GM21723 (cell line): Measurements from ENCODE around the gene GMDS.

Experiments
- ATAC-seq: cut with Tn5 transposase; IDR thresholded peaks from one replicate; pipeline ENCODE4 v1.9.1; 2021; ENCODE audit warnings: mild to moderate bottlenecking, moderate library complexity; ENCODE audit not compliant: unreplicated experiment

Gene GMDS

DNA sequence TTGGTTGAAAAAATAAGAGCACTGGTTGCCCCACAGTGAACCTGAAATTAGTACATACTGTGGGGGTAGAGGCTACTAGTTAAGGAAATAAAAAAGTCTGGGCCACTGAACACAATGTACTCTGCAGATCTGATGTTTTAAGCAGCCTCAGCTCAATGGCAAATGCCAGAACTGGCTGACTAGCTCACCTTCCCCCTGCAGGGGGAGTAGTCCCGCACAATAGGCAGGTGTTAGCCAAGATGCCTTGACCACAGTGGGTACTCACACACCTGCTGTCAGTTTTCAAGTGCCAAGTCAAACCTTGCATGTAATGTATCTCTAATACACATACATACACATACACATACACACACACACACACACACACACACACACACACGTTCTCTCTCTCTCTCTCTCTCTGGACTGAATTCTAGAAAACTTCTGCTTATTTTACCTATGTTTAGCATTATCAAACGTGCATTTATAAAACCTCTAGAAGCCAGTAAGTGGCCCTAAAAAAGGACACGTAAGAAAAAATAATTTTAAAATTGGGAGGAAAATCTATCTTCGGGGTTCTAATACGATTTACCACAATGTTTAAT lies 36.1 kb downstream of the GMDS start:
- peak; percentile 81 for ATAC-seq

GRCh38 chr6:2208468-2208867 lies 36.9 kb downstream of the GMDS start:
- no peak for ATAC-seq

- no peak for ATAC-seq
Measured at GRCh38 chr6:2205396-2205795, 40.0 kb downstream of the GMDS start.

DNA sequence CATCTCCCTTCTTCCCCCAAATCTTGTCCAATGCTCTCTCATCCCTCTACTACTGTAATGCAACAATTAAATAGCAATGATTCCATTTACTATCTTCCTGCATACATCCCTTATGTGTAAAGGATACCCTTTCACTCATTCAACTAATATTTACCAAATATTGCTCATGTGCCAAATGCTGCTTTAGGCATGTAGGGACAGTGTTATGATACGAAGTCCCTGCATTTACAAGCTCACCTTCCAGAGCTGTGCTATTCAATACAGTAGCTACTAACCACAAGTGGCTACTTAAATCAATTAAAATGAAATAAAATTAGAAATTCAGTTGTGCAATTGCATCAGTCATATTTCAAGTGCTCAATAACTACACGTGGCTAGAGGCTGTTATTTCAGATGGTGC lies 41.1 kb downstream of the GMDS start:
- no peak for ATAC-seq

- no peak for ATAC-seq
Measured at GRCh38 chr6:2203264-2203663, 42.1 kb downstream of the GMDS start.

DNA sequence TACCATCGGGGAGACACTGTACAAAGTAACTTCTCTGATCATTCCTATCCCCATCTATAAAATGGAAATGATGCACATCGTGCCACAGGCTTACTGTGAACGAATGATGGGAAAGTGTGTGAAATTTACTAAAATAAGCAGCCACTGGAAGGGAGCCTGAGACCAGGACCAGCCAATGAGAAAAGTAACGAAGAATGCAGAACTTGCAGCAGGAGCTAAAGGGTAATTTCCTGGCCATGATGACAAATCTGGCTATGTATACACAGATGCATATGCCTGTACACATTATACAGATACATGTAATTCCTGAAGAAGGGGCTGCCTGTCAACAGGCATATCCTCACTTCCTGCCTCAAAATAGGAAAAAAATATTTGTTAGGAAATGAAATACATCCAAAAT lies 47.4 kb downstream of the GMDS start:
- no peak for ATAC-seq

DNA sequence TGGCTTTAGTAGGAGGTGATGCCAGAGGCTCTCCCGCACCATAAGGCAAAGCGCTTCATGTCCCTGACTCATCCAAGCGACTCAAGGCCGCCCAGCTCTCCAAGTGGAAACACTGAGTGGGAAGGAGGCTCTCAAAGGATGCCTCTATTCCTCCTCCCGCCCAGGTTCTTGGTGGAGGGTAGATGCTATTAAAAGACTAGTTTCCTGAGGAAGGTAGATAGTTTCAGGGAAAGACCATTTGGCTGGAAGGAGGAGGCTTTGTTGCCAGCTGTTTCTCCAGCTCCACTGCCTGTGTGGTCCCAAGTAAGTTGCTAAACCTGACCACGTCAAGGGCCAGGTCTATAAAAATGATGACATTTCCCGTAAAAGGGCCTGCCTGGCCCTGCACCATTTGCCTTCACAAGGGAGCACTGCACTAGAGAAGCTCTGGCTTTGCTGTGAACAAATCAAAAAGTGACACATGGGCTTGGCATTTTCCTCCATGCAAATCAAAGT lies 48.2 kb downstream of the GMDS start:
- ATAC-seq: no peak

GRCh38 chr6:2196079-2196679 lies 49.2 kb downstream of the GMDS start:
- ATAC-seq: no peak

DNA sequence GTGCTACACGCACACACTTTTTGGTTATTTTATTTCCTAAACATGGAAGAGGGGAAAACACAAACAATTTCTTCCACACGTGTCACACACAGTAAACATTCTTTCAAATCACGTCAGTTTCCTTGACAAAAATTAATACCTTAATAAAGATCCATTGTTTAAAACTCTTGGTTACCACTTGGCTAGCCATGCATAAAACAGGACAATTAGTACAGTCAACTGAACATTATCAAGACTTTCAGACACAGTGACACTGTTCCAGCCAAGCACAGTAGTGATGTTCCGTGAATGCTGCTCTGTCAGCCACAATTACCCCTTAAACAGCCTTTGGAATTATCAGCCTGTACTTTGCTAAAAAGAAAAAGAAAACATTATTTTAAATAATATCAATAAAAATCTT lies 50.8 kb downstream of the GMDS start:
- ATAC-seq: no peak

GRCh38 chr6:2193931-2194330 lies 51.5 kb downstream of the GMDS start:
- no peak for ATAC-seq

- ATAC-seq: no peak
Measured at GRCh38 chr6:2192976-2193375, 52.4 kb downstream of the GMDS start.

- ATAC-seq: no peak
Measured at GRCh38 chr6:2191390-2191740, 54.0 kb downstream of the GMDS start.

DNA sequence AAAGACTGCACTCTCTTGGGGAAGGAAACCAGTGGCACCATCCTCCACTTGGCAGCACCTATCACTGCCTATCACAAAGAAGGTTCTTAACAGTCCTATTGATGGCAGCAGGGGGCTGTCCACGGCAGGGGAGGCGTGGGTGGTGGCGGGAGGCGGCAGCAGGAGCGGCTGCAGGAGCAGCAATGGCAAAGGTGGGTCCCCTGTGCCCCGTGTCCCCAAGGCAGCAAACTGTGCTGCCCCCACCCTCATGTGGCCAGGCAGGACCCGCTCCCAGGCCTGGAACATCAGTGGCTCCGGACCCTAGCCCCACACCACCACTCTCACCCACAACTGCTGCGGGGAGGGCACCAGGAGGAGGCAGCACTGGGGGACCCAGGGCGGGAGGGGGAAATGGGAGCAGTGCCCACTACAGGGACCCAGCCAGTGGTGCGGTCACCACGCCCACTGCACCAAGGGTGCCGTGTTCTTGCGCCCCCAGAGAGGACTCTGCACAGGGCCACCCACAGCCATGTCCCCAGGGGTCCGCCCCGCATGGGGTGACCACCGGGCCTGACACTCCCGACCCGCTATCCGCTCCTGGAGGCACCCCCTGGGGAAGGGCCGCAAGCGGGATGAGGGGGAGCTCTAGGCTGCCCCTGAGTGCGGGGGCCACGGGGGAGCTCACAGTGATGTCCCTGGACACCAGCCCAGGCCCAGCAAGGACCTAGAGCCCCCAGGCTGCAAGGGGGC lies 54.6 kb downstream of the GMDS start:
- ATAC-seq: no peak

DNA sequence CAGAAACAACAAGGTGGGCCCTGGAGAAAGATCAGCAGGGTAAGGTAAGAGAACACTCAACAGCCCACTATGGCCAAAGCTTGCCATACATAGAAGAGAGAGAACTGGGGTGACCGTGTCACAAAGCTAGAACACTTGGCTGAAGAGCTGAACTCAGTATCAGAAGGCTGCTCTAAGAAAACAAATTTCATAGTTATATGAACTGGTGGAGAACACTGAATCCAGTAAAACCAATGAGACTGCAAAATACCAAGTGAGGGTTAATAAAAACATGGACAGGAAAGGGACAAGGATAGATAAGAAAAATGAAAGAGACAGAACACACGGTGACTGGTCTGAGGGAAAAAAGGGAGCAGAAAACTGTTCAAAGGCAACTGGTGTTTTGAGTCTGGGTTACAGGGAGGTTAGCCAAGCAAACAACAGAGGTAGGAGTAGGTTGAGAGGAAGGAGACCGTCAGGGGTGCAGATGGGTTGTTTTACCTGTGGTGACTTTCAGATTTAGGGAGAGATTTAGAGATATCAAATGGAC lies 56.5 kb downstream of the GMDS start:
- no peak for ATAC-seq

- ATAC-seq: no peak
Measured at GRCh38 chr6:2188397-2188796, 57.0 kb downstream of the GMDS start.

GRCh38 chr6:2187826-2188225 lies 57.6 kb downstream of the GMDS start:
- no peak for ATAC-seq

GRCh38 chr6:2186516-2186915 lies 58.9 kb downstream of the GMDS start:
- ATAC-seq: peak; percentile 86

DNA sequence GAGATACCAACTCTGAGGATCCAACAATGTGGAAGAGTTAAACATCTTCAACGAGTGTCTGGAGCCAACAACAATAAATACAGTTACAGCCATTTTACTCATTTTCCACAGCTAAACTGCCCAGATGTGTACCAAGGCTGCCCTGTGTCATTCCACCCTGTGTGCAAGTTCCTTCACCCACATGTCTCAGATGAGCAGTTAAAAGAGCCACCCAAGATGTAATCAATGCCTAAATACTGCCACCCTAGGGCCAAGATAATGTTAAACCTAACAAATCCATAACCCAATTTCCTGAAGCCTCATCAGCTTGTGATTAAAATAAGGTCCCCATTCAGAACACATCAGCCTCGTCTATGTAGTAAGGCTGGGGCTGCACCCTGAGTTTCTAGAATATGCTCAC lies 59.9 kb downstream of the GMDS start:
- no peak for ATAC-seq

- ATAC-seq: no peak
Measured at GRCh38 chr6:2184700-2185455, 60.5 kb downstream of the GMDS start.

- ATAC-seq: no peak
Measured at GRCh38 chr6:2183752-2184151, 61.7 kb downstream of the GMDS start.

DNA sequence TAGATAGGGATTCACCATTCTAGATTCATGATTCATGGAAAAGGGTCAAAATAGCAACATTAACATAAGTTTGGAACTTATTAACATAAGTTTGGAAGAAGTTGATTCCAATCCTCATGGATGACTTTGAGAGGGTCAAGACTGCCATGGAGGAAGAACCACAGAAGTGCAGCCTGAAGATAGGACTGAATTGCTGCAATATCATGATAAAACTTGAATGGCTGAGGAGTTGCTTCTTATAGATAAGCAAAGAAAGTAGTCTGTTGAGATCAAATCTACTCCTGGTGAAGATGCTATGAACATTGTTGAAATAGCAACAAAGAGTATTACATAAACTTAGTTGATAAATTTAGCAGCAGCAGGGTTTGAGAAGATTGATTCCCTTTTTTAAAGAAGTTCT lies 62.2 kb downstream of the GMDS start:
- no peak for ATAC-seq
